Left kidney (tissue), 2 donors: ENCODE results near the gene KIF26A. TPM values are rescaled to one million over a fixed set of nuclear protein-coding genes. Genes with fewer than 3 reads are reported as not detected.

Experiments used
- DNase-seq: peaks from one replicate; pipeline ENCODE4 v3.0.0-alpha.2; 2013
- polyA plus RNA-seq: library from polyadenylated mRNA; unstranded; fragments of 120-200 nt; gene quantifications from one replicate; pipeline ENCODE4 v1.2.1, GENCODE V29; 2013; ENCODE audit not compliant: insufficient read length

Gene KIF26A
- polyA plus RNA-seq, 1 donor = 6.4 TPM

GRCh38 chr14:104157016-104157928, 18.9 kb downstream of the KIF26A start:
- DNase-seq = no peak

GRCh38 chr14:104158827-104159798, 20.7 kb downstream of the KIF26A start:
- DNase-seq = no peak

- DNase-seq = no peak
Measured at GRCh38 chr14:104159990-104160389, 21.6 kb downstream of the KIF26A start.

GRCh38 chr14:104161602-104162367, 23.4 kb downstream of the KIF26A start:
- no peak for DNase-seq

GRCh38 chr14:104162495-104162894, 24.1 kb downstream of the KIF26A start:
- no peak for DNase-seq

DNA sequence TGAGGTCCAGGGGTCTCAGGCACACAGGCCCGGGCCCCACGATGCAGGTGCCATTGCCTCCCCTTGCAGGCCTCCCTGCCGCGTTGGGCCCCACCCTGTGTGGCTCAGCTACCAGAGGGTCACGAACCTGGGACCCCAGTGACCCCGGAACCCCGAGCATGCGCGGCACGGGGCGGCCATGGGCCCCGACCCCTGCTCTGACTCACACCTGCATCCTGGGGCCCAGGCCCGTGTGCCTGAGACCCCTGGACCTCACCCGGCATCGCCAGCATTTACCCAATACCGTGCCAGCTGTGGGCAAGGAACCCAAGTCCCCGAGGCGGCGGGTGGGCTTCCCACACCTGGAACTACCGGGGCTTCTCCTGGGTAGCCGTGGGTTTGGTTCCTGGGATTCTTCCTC, 25.2 kb downstream of the KIF26A start:
- DNase-seq = no peak

GRCh38 chr14:104164041-104164440, 25.7 kb downstream of the KIF26A start:
- DNase-seq = no peak

GRCh38 chr14:104164512-104164911, 26.1 kb downstream of the KIF26A start:
- no peak for DNase-seq

- DNase-seq = no peak
Measured at GRCh38 chr14:104166698-104167097, 28.3 kb downstream of the KIF26A start.

DNA sequence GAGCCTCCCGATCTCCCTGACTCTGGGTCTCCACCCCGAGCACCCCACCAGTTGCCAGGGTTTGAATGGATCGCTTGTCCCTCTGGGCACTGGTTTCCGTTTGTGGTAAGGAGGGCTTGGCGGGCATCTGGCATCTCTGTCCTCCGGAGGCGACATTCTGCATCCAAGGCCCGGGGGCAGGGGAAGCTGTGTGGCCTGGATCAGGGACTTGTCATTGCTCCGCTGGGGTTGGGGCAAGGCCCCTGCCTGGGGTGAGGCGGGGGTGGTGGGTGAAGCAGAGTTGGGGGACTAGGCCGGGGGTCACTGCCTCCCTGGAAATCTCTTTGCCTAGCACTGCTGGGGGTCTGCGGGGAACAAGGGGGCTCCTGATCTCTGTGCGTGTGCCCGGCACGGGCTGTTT, 30.2 kb downstream of the KIF26A start:
- no peak for DNase-seq

DNA sequence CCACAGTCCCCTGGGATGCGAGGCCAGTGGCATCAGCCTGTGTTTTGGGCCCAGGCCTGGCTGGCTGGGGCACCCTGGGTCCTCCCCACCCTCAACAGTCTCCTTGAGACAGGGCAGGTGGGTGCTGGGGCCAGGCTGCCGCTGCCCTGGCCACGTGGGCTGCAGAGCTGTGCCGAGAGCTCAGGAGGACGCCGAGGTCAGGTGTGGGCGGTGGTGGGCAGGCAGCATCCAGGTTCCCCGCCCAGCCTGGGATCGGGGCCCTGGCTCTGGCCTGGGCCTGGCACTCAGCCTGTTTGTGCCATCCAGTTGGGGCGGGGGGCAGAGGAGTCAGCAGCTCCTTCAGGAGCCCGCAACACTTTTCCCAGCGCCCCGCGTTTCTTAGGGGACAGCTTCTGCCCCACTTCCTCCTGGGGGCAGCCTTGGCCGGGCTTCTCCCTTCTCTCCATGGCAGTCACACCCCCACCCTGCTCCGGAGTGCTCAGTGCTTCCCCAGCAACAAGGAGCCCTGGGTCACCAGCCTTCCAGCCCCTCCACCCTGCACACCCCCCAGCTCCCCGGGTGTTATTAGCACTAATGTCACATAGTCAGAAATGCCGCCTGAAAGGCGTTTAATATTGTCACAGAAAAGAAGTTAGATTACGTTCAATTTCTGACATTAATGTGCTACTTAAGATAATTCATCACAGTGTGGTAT, 30.8 kb downstream of the KIF26A start:
- DNase-seq = no peak

- DNase-seq = no peak
Measured at GRCh38 chr14:104169699-104170479, 31.5 kb downstream of the KIF26A start.

- DNase-seq = no peak
Measured at GRCh38 chr14:104171029-104171697, 32.8 kb downstream of the KIF26A start.

- DNase-seq = no peak
Measured at GRCh38 chr14:104171895-104172294, 33.5 kb downstream of the KIF26A start.

- DNase-seq = no peak
Measured at GRCh38 chr14:104172349-104172748, 34.0 kb downstream of the KIF26A start.

DNA sequence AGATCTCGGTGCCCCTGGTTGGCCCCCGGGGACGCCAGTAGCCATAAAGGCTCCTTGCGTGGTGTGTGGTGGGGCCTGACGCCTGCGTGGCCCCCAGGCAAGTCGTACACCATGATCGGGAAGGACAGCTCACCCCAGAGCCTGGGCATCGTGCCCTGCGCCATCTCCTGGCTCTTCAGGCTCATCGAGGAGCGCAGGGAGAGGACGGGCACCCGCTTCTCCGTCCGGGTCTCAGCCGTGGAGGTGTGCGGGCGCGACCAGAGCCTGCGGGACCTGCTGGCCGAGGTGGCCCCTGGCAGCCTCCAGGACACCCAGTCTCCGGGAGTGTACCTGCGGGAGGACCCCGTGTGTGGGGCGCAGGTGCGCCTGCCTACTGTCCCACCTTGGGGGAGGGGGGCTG, 34.5 kb downstream of the KIF26A start:
- DNase-seq = no peak

DNA sequence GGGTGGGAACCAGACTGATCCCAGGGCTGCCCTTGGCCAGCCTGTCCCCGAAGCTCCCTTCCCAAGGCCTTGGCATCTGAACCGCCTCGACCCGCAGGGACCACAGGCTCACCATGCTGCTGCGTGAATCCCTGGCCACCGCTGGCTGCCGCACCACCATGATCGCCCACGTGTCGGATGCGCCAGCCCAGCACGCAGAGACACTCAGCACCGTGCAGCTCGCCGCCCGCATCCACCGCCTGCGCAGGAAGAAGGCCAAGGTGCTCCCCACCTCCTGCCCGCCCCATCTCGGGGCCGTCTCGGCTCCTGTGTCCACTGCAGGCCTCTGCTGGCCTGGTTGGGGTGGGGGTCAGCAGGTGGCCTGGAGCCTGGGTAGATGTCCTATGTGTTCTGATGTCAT, 35.7 kb downstream of the KIF26A start:
- DNase-seq = no peak

DNA sequence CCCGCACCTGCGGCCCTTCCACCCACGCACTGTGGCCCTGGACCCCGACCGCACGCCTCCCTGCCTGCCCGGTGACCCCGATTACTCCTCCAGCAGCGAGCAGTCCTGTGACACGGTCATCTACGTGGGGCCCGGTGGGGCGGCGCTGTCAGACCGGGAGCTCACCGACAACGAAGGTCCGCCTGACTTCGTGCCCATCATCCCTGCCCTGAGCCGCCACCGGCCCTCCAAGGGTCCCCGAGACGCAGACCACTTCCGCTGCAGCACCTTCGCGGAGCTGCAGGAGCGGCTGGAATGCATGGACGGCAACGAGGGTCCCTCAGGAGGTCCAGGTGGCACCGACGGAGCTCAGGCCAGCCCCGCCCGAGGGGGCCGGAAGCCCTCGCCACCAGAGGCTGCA, 36.7 kb downstream of the KIF26A start:
- no peak for DNase-seq

DNA sequence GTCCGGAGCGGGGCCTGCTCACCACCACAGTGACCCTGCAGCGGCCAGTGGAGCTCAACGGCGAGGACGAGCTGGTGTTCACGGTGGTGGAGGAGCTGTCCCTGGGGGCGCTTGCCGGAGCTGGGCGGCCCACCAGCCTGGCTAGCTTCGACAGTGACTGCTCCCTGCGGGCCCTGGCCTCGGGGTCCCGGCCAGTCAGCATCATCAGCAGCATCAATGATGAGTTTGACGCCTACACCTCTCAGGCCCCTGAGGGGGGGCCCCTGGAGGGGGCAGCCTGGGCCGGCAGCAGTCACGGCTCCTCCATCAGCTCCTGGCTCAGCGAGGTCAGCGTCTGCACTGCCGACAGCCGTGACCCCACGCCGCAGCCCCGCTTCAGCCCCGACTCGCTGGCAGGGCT, 37.4 kb downstream of the KIF26A start:
- no peak for DNase-seq

- no peak for DNase-seq
Measured at GRCh38 chr14:104176611-104177010, 38.2 kb downstream of the KIF26A start.
